BLaER1 treated with 17β-estradiol and CSF1 and Interleukin-3, amounts not matched to agents 10 nM and 100 nM (cell line): ENCODE data around the gene ZC3H18.
"Not testable (repeated sequence)": the region's sequence is repeated elsewhere in the genome, so short reads cannot be mapped to it uniquely, and the experiment has no call there.

Source experiments
- H3K27ac ChIP-seq, 11 experiments: shearing (Covaris generic); formaldehyde crosslinking; 2 replicates each; pipeline ENCODE4 v1.8.1; 2022
- H3K27me3 ChIP-seq, 11 experiments: shearing (Covaris generic); formaldehyde crosslinking; 2 replicates each; pipeline ENCODE4 v1.8.1; 2022
- H3K36me3 ChIP-seq, 11 experiments: shearing (Covaris generic); formaldehyde crosslinking; 2 replicates each; pipeline ENCODE4 v1.8.1; 2022
- H3K4me1 ChIP-seq, 10 experiments: shearing (Covaris generic); formaldehyde crosslinking; 2 replicates each; pipeline ENCODE4 v1.8.1; 2022
- H3K4me2 ChIP-seq, 11 experiments: shearing (Covaris generic); formaldehyde crosslinking; 2 replicates each; pipeline ENCODE4 v1.8.1; 2022
- H3K4me3 ChIP-seq, 10 experiments: shearing (Covaris generic); formaldehyde crosslinking; 2 replicates each; pipeline ENCODE4 v1.8.1; 2022
- H3K9ac ChIP-seq, 11 experiments: shearing (Covaris generic); formaldehyde crosslinking; 2 replicates each; pipeline ENCODE4 v1.8.1; 2022
- H3K9me3 ChIP-seq, 11 experiments: shearing (Covaris generic); formaldehyde crosslinking; replicated peaks in 1 of 11; 2 replicates each; pipeline ENCODE4 v1.8.1; 2022
- H4K20me1 ChIP-seq, 11 experiments: shearing (Covaris generic); formaldehyde crosslinking; 2 replicates each; pipeline ENCODE4 v1.8.1; 2022
- Cebpa-rat ChIP-seq, 11 experiments: shearing (Covaris generic); IDR thresholded peaks; 2 replicates each; pipeline ENCODE4 v1.8.1; 2022

ZC3H18 gene

GRCh38 chr16:88602091-88602490 lies 31.9 kb downstream of the ZC3H18 start:
- peaks cover 44 to 80% (median 75%) of the 10 kb centered on the region in 10 experiments for H3K4me1 ChIP-seq
- peak overlapping the region in 7 of 11 experiments; percentile 21 to 71 (median 58); a peak in 8 of 22 replicates for H3K9ac ChIP-seq
- peaks cover 60 to 87% (median 76%) of the 10 kb centered on the region in 11 experiments for H3K36me3 ChIP-seq
- no peak overlapping the region for H3K4me3 ChIP-seq
- peak overlapping the region in 9 of 11 experiments; percentile 87 to 98 (median 94); a peak in 17 of 22 replicates for H3K4me2 ChIP-seq
- TF ChIP-seq Cebpa-rat (IDR thresholded peaks at IDR 0.05) = 0 out of 22 replicates have a peak, but pooled peaks of 1 of the 11 experiments have one; percentile 21
- no peaks in the 10 kb centered on the region for H3K27me3 ChIP-seq
- peaks cover 22 to 88% (median 62%) of the 10 kb centered on the region in 11 experiments; a peak in 20 of 22 replicates for H4K20me1 ChIP-seq
- H3K9me3 ChIP-seq = no peaks in the 10 kb centered on the region
- H3K27ac ChIP-seq = peak overlapping the region in 4 of 11 experiments; percentile 67 to 81 (median 78); a peak in 6 of 22 replicates

DNA sequence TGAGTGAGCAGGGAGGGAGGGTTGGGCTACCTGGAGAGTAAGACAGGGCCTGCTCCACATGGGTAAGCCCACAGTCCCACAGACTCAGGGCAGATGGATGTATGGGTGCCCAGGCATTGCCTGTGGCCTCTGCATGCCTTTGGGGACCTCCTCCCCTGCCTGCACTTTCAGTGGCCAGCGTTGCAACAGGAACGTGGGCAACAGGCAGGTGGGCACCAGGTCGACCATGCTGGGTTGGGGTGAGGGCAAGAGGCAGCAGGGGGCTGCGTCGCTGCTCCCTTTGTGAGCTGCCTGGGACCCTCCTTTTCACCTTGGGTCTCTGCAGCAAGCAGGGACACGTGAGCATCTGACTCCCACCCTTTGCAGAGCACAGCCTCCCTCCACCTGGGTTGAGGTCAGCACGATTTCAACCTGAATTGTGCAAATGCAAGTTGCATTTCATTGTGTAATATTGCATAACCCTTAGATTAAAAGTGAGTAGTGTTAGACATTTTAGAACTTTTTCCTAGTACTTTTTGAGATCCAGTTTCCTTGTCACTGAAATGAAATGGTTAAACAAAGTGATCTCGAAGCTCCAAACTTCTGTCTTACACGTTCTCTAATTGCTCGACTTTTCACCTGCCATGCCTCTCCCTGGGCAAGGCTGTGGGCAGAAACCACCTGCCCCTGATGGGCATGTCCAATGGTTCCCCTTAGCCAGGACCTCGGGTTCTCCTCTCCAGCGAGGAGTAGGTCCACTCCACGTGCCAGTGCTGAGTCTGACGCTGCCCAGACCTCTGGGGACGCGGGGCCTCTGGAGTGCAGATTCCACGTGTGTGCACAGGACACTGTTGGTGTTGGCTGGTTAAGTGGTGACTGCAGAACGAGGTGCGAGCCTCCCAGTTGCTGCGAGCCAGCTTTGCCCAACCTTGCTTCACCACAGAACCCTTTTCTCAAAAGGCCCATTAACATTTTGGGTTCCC lies 35.3 kb downstream of the ZC3H18 start:
- Histone ChIP-seq H3K4me1 (peaks cover 26 to 65% (median 60%) of the 10 kb centered on the region in 10 experiments), H3K9ac (no peak overlapping the region; a peak in 1 of 22 replicates), H3K4me2 (peak overlapping the region in 9 of 11 experiments; percentile 34 to 78 (median 67); a peak in 16 of 22 replicates), H3K36me3 (peaks cover 74 to 99% (median 95%) of the 10 kb centered on the region in 11 experiments), H3K27ac (no peak overlapping the region), H3K27me3 (no peaks in the 10 kb centered on the region), H4K20me1 (peaks cover 40 to 88% (median 70%) of the 10 kb centered on the region in 11 experiments; a peak in 20 of 22 replicates), H3K9me3 (no peaks in the 10 kb centered on the region), H3K4me3 (no peak overlapping the region)
- TF ChIP-seq Cebpa-rat (IDR thresholded peaks at IDR 0.05) = peak in 1 of 11 experiments; percentile 48; a peak in 2 of 22 replicates

GRCh38 chr16:88606148-88606757 lies 36.0 kb downstream of the ZC3H18 start:
- H3K27me3 ChIP-seq = no peaks in the 10 kb centered on the region
- H3K4me3 ChIP-seq = no peak overlapping the region
- TF ChIP-seq Cebpa-rat (IDR thresholded peaks at IDR 0.05) = peak in 5 of 11 experiments; percentile 49 to 76 (median 59); a peak in 6 of 22 replicates
- H3K9me3 ChIP-seq = no peaks in the 10 kb centered on the region
- peaks cover 74 to 99% (median 95%) of the 10 kb centered on the region in 11 experiments for H3K36me3 ChIP-seq
- peaks cover 18 to 57% (median 52%) of the 10 kb centered on the region in 10 experiments for H3K4me1 ChIP-seq
- peak overlapping the region in 9 of 11 experiments; percentile 44 to 78 (median 68); a peak in 17 of 22 replicates for H3K4me2 ChIP-seq
- H3K9ac ChIP-seq = 0 out of 22 replicates have a peak overlapping the region, but pooled peaks of 1 of the 11 experiments have one; percentile 41
- peak overlapping the region in 3 of 11 experiments; percentile 7 to 9 (median 8); a peak in 1 of 22 replicates for H3K27ac ChIP-seq
- peaks cover 40 to 88% (median 68%) of the 10 kb centered on the region in 11 experiments; a peak in 20 of 22 replicates for H4K20me1 ChIP-seq

DNA sequence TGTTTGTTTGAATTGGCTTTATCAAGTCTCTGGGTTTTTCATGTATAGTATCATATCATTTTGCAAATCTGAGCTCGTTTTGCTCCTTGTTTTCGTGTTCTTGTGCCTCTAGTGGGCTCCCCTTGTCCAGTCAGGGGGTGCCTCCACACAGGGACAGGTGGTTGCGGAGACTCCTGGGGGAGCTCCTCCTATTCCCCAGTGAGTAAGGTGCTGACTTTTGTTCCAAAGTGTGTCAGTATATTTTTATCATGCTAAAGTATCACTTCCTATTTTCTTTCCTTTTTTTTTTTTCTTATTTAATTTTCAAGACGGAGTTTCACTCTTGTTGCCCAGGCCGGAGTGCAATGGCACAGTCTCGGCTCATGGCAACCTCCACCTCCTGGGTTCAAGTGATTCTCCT lies 37.9 kb downstream of the ZC3H18 start:
- H4K20me1 ChIP-seq = peaks cover 38 to 88% (median 64%) of the 10 kb centered on the region in 11 experiments; a peak in 21 of 22 replicates
- peak overlapping the region; percentile 55 to 79 (median 68) for H3K4me2 ChIP-seq
- 0 out of 22 replicates have a peak overlapping the region, but pooled peaks of 3 of the 11 experiments have one; percentile 2 to 34 (median 15) for H3K27ac ChIP-seq
- H3K27me3 ChIP-seq = no peaks in the 10 kb centered on the region
- no peaks in the 10 kb centered on the region for H3K9me3 ChIP-seq
- H3K36me3 ChIP-seq = peaks cover 76 to 99% (median 95%) of the 10 kb centered on the region in 11 experiments
- H3K9ac ChIP-seq = peak overlapping the region in 5 of 11 experiments; percentile 21 to 56 (median 30); a peak in 6 of 22 replicates
- H3K4me1 ChIP-seq = peaks cover 16 to 48% (median 44%) of the 10 kb centered on the region in 10 experiments
- no peak overlapping the region for H3K4me3 ChIP-seq
- no peak for TF ChIP-seq Cebpa-rat (IDR thresholded peaks at IDR 0.05)

DNA sequence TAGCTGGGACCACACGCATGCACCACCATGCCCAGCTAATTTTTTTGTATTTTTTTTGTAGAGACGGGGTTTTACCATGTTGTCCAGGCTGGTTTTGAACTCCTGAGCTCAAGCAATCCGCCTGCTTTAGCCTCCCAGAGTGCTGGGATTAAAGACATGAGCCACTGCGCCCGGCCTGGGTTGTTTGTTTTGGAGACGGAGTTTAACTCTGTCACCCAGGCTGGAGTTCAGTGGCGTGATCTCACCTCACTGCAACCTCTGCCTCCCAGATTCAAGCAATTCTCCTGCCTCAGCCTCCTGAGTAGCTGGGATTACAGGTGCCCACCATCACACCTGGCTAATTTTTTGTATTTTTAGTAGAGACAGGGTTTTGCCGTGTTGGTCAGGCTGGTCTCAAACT lies 39.2 kb downstream of the ZC3H18 start:
- not testable (repeated sequence) for H3K4me2 ChIP-seq, H3K4me3 ChIP-seq, H3K9me3 ChIP-seq, H3K27ac ChIP-seq, H3K9ac ChIP-seq, H3K27me3 ChIP-seq
- Histone ChIP-seq H4K20me1 (peaks cover 51 to 99% (median 78%) of the 10 kb centered on the region in 11 experiments), H3K36me3 (peaks cover 84 to 100% (median 93%) of the 10 kb centered on the region in 11 experiments), H3K4me1 (peaks cover 27 to 62% (median 57%) of the 10 kb centered on the region in 10 experiments)

GRCh38 chr16:88610080-88610479 lies 39.9 kb downstream of the ZC3H18 start:
- Histone ChIP-seq H3K27me3 (no peaks in the 10 kb centered on the region), H3K9ac (peak overlapping the region in 1 of 11 experiments; percentile 21; a peak in 1 of 22 replicates), H3K4me2 (no peak overlapping the region), H3K4me1 (peaks cover 34 to 64% (median 62%) of the 10 kb centered on the region in 10 experiments), H3K27ac (no peak overlapping the region), H3K9me3 (no peaks in the 10 kb centered on the region), H4K20me1 (peaks cover 56 to 100% (median 84%) of the 10 kb centered on the region in 11 experiments), H3K36me3 (peaks cover 78 to 99% (median 87%) of the 10 kb centered on the region in 11 experiments), H3K4me3 (no peak overlapping the region)
- TF ChIP-seq Cebpa-rat (IDR thresholded peaks at IDR 0.05) = no peak

- Histone ChIP-seq H3K9ac (no peak overlapping the region), H3K4me2 (no peak overlapping the region), H3K4me3 (no peak overlapping the region), H3K27ac (no peak overlapping the region), H3K36me3 (peaks cover 72 to 99% (median 83%) of the 10 kb centered on the region in 11 experiments), H3K4me1 (peaks cover 43 to 64% (median 62%) of the 10 kb centered on the region in 10 experiments), H4K20me1 (peaks cover 63 to 100% (median 84%) of the 10 kb centered on the region in 11 experiments), H3K27me3 (no peaks in the 10 kb centered on the region), H3K9me3 (no peaks in the 10 kb centered on the region)
- no peak for TF ChIP-seq Cebpa-rat (IDR thresholded peaks at IDR 0.05)
Measured at GRCh38 chr16:88610909-88611812, 41.0 kb downstream of the ZC3H18 start.
